CD4-positive, alpha-beta T cell treated with Interleukin-17A for 1 hour (primary cell): ENCODE results near the gene PXMP4.

ENCODE experiments used
- DNase-seq: peaks from one replicate; pipeline ENCODE4 v3.0.0-alpha.2; 2020

PXMP4 gene

GRCh38 chr20:33653218-33653899 is 66.8 kb downstream of the PXMP4 start:
- DNase-seq = peak; percentile 56
